Neural crest cell (in vitro differentiated cells): Measurements from ENCODE around the gene LIG1. TPM values are rescaled to one million over a fixed set of nuclear protein-coding genes. Genes with fewer than 3 reads are reported as not detected.

Experiments
- DNase-seq: peaks from one replicate; pipeline ENCODE4 v3.0.0; 2021; ENCODE audit warnings: low read depth, mixed read lengths, low spot score
- H3K27ac Mint-ChIP-seq: one replicate; pipeline ENCODE4 v1.8.0; 2021; ENCODE audit warnings: mild to moderate bottlenecking, mixed read lengths; ENCODE audit not compliant: unreplicated experiment
- H3K27me3 Mint-ChIP-seq: 2 replicates; pipeline ENCODE4 v1.8.0; 2021; ENCODE audit warnings: low read depth, mild to moderate bottlenecking, mixed read lengths
- H3K36me3 Mint-ChIP-seq: 2 replicates; pipeline ENCODE4 v1.8.0; 2021; ENCODE audit warnings: low read depth, mild to moderate bottlenecking, mixed read lengths
- H3K4me1 Mint-ChIP-seq: 2 replicates; pipeline ENCODE4 v1.8.0; 2021; ENCODE audit warnings: mixed read lengths
- H3K4me3 Mint-ChIP-seq: one replicate; pipeline ENCODE4 v1.8.0; 2021; ENCODE audit warnings: mild to moderate bottlenecking, mixed read lengths
- H3K9me3 Mint-ChIP-seq: 2 replicates; pipeline ENCODE4 v1.8.0; 2021; ENCODE audit warnings: mixed read lengths
- CTCF ChIP-seq: fragments of 200-600 bp; sonication (generic); conservative IDR thresholded peaks from 2 replicates; pipeline ENCODE4 v1.5.0; 2021; ENCODE audit warnings: antibody characterized with exemption, mild to moderate bottlenecking
- total RNA-seq: library from RNA; stranded (reverse); gene quantifications from 2 replicates; pipeline ENCODE4 v1.2.1, GENCODE V29; 2021

Gene LIG1
- total RNA-seq, 1 donor from 2014 or later, result 144 TPM

DNA sequence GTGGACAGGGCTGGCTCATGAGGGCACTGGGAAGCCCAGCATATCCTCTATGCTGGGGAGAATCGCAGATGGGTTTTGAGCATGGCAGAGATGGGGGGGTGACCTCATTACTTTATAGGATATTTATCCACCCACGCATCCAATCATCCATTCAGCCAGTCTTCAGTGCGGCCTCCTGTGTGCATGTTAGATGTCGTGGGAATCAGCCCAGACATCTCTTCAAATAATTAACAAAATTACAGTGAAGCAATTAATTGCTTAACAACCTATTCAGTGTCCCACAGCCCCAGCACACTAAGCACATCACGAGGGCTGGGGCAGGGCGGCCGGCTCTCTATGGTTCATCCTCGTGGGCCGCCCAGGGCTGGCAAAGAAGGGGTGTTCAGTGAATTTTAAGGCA lies 21.6 kb downstream of the LIG1 start:
- Mint-ChIP-seq H3K36me3 (peaks cover 2% of the 10 kb centered on the region), H3K27ac (no peak overlapping the region), H3K4me3 (no peak overlapping the region), H3K9me3 (no peaks in the 10 kb centered on the region), H3K4me1 (no peaks in the 10 kb centered on the region), H3K27me3 (no peaks in the 10 kb centered on the region)
- TF ChIP-seq CTCF, result no peak
- no peak for DNase-seq

DNA sequence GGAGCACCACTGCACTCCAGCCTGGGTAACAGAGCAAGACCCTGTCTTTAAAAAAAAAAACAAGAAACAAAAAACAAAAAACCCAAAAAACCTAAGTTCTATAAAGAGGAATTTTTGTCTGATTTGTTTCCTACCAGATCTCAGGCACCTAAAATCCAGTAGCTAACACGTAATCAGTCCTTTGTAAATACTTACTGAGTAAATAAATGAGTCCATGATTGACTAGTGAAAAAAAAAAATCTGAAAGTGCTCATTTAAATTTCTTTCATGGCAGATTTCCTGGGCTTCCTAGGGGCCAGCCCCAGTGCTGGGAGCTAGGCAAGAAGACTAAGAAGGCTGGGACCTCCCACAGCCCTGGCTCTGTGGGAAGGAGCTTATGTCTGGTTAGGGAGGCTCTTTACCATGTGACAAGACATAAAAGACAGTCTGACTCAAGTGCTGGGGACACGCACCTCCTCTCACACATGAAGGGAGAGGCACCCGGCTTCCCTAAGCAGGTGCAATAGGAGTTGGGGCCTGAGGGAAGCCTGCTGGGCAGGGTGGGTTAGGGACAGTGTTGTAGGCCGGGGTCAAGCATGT lies 22.5 kb downstream of the LIG1 start:
- Mint-ChIP-seq H3K4me1 (no peaks in the 10 kb centered on the region), H3K36me3 (peaks cover 9% of the 10 kb centered on the region), H3K27me3 (no peaks in the 10 kb centered on the region), H3K4me3 (no peak overlapping the region), H3K9me3 (no peaks in the 10 kb centered on the region), H3K27ac (no peak overlapping the region)
- no peak for TF ChIP-seq CTCF
- DNase-seq, result no peak

- no peak for DNase-seq
- Mint-ChIP-seq H3K9me3 (no peaks in the 10 kb centered on the region), H3K27ac (peak overlapping the region; percentile 81), H3K27me3 (no peaks in the 10 kb centered on the region), H3K4me1 (no peaks in the 10 kb centered on the region), H3K36me3 (peaks cover 17% of the 10 kb centered on the region), H3K4me3 (no peak overlapping the region)
- no peak for TF ChIP-seq CTCF
Observed at GRCh38 chr19:48139053-48139452, 31.1 kb downstream of the LIG1 start.

- TF ChIP-seq CTCF, result no peak
- no peak overlapping the region for H3K27ac Mint-ChIP-seq
Observed at GRCh38 chr19:48137411-48137810, 32.7 kb downstream of the LIG1 start.

GRCh38 chr19:48136547-48136946 lies 33.6 kb downstream of the LIG1 start:
- H3K9me3 Mint-ChIP-seq, result no peaks in the 10 kb centered on the region
- TF ChIP-seq CTCF, result no peak
- H3K4me3 Mint-ChIP-seq, result no peak overlapping the region
- no peaks in the 10 kb centered on the region for H3K27me3 Mint-ChIP-seq
- no peak overlapping the region for H3K27ac Mint-ChIP-seq
- H3K4me1 Mint-ChIP-seq, result no peaks in the 10 kb centered on the region
- peaks cover 8% of the 10 kb centered on the region for H3K36me3 Mint-ChIP-seq
- no peak for DNase-seq

More at GRCh38 chr19:48137411-48137810, 32.7 kb downstream of the LIG1 start:
- no peaks in the 10 kb centered on the region for H3K27me3 Mint-ChIP-seq
- DNase-seq, result no peak
- H3K4me1 Mint-ChIP-seq, result no peaks in the 10 kb centered on the region
- H3K9me3 Mint-ChIP-seq, result no peaks in the 10 kb centered on the region
- no peak overlapping the region for H3K4me3 Mint-ChIP-seq
- H3K36me3 Mint-ChIP-seq, result peaks cover 8% of the 10 kb centered on the region

DNA sequence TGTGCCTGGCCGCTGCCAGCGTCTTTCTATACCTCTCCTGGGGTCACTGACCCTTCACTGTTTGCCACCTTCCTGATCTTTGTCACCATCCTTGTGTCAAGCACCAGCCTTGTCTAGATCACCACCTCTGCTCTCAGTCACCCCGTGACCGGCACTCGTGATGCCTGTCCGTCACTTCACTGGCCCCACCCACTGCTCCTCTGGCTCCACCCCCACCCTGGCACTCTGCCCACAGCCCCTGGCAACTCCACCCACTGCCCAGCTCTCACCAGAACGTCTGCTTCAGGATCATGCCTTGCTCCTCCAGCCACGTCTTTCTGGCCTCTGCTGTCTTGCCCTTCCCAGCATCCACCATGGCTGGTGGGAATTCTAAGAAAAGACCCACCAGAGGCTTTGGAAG lies 34.7 kb downstream of the LIG1 start:
- no peaks in the 10 kb centered on the region for H3K9me3 Mint-ChIP-seq
- no peak overlapping the region for H3K27ac Mint-ChIP-seq
- no peak overlapping the region for H3K4me3 Mint-ChIP-seq
- no peaks in the 10 kb centered on the region for H3K4me1 Mint-ChIP-seq
- H3K36me3 Mint-ChIP-seq, result peaks cover 13% of the 10 kb centered on the region
- no peak for DNase-seq
- no peak for TF ChIP-seq CTCF
- H3K27me3 Mint-ChIP-seq, result no peaks in the 10 kb centered on the region
